HEK293 (cell line): Measurements from ENCODE around the gene MAFF.

Experiments used
- MYNN ChIP-seq: fragments of 450-650 bp; formaldehyde crosslinking; IDR thresholded peaks from 2 replicates; pipeline ENCODE4 v1.5.1; 2016; ENCODE audit warnings: missing biosample characterization, missing genetic modification characterization, borderline replicate concordance
- ZNF138 ChIP-seq: fragments of 450-650 bp; formaldehyde crosslinking; IDR thresholded peaks from 2 replicates; pipeline ENCODE4 v1.5.1; 2016; ENCODE audit warnings: missing biosample characterization, missing genetic modification characterization, borderline replicate concordance
- ZNF274 ChIP-seq, 2 experiments: fragments of 200-500 bp in 1 of 2; fragments of 450-650 bp in 1 of 2; sonication (Bioruptor generic) in 1 of 2; formaldehyde crosslinking in 1 of 2; IDR thresholded peaks; 2 replicates each; pipeline versions ENCODE4 v1.5.1 to v1.6.1; 2014 to 2016; ENCODE audit warnings: borderline replicate concordance in 1 of 2, inconsistent platforms in 1 of 2, low read length in 1 of 2, missing biosample characterization in 1 of 2, missing genetic modification characterization in 1 of 2
- ZNF335 ChIP-seq: fragments of 450-650 bp; formaldehyde crosslinking; conservative IDR thresholded peaks from 2 replicates; pipeline ENCODE4 v1.5.1; 2016; ENCODE audit warnings: missing biosample characterization, missing genetic modification characterization
- ZNF654 ChIP-seq: fragments of 450-650 bp; formaldehyde crosslinking; IDR thresholded peaks from 2 replicates; pipeline ENCODE4 v1.5.1; 2016; ENCODE audit warnings: low read depth, missing biosample characterization, missing genetic modification characterization
- TF ChIP-seq, protein P1 (sequence below): fragments of 450-650 bp; formaldehyde crosslinking; IDR thresholded peaks from 2 replicates; pipeline ENCODE4 v1.5.1; 2016; ENCODE audit warnings: missing biosample characterization, missing genetic modification characterization
- TF ChIP-seq, protein P2 (sequence below): fragments of 450-650 bp; formaldehyde crosslinking; IDR thresholded peaks from 2 replicates; pipeline ENCODE4 v1.5.1; 2016; ENCODE audit warnings: missing biosample characterization, missing genetic modification characterization

DNA sequence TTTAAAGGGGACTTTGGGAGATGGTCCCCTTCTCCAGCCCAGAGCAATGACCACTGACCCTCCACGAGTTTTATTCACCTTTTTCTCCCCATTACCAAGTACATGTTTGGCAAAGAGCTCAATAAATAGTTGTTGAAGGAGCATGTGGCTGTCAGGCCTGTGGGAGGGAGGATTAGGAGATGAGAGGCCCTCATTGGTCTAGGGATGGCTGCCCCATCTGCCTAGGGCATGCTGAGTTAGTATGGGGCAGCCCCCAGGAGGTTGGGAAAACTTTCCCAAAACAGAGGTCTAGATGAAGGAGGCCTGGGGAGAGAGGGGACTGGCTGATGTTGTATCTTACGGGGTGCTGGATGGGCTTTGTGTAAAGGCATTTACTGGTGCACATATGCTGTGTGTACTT lies 10.6 kb downstream of the MAFF start:
- TF ChIP-seq, protein P1, sequence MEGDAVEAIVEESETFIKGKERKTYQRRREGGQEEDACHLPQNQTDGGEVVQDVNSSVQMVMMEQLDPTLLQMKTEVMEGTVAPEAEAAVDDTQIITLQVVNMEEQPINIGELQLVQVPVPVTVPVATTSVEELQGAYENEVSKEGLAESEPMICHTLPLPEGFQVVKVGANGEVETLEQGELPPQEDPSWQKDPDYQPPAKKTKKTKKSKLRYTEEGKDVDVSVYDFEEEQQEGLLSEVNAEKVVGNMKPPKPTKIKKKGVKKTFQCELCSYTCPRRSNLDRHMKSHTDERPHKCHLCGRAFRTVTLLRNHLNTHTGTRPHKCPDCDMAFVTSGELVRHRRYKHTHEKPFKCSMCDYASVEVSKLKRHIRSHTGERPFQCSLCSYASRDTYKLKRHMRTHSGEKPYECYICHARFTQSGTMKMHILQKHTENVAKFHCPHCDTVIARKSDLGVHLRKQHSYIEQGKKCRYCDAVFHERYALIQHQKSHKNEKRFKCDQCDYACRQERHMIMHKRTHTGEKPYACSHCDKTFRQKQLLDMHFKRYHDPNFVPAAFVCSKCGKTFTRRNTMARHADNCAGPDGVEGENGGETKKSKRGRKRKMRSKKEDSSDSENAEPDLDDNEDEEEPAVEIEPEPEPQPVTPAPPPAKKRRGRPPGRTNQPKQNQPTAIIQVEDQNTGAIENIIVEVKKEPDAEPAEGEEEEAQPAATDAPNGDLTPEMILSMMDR (tag by site-specific recombination): no peak
- TF ChIP-seq ZNF274 (IDR thresholded peaks at IDR 0.05; ENCODE audit: low read length) (no peak), ZNF274 (tag by site-specific recombination; IDR thresholded peaks at IDR 0.05; ENCODE audit: borderline replicate concordance) (no peak), ZNF138 (tag by site-specific recombination) (no peak), ZNF335 (tag by site-specific recombination) (no peak), MYNN (tag by site-specific recombination) (no peak), ZNF654 (tag by site-specific recombination) (no peak)
- TF ChIP-seq, protein P2, sequence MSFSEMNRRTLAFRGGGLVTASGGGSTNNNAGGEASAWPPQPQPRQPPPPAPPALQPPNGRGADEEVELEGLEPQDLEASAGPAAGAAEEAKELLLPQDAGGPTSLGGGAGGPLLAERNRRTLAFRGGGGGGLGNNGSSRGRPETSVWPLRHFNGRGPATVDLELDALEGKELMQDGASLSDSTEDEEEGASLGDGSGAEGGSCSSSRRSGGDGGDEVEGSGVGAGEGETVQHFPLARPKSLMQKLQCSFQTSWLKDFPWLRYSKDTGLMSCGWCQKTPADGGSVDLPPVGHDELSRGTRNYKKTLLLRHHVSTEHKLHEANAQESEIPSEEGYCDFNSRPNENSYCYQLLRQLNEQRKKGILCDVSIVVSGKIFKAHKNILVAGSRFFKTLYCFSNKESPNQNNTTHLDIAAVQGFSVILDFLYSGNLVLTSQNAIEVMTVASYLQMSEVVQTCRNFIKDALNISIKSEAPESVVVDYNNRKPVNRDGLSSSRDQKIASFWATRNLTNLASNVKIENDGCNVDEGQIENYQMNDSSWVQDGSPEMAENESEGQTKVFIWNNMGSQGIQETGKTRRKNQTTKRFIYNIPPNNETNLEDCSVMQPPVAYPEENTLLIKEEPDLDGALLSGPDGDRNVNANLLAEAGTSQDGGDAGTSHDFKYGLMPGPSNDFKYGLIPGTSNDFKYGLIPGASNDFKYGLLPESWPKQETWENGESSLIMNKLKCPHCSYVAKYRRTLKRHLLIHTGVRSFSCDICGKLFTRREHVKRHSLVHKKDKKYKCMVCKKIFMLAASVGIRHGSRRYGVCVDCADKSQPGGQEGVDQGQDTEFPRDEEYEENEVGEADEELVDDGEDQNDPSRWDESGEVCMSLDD (tag by site-specific recombination): no peak
